Measurements from ENCODE around the gene STXBP6.

- TF ChIP-seq CTCF (IDR thresholded peaks at IDR 0.05), result no peak
- no peak for TF ChIP-seq POLR2A (IDR thresholded peaks at IDR 0.05)
Measured at GRCh38 chr14:24847568-24848095, 202.3 kb downstream of the STXBP6 start.
